ENCODE data around the gene C2CD4D. TPM values are rescaled to one million over a fixed set of nuclear protein-coding genes. Genes with fewer than 3 reads are reported as not detected.

Gene C2CD4D
- total RNA-seq, 1 donor from 2014 or later, result 0.66 TPM

DNA sequence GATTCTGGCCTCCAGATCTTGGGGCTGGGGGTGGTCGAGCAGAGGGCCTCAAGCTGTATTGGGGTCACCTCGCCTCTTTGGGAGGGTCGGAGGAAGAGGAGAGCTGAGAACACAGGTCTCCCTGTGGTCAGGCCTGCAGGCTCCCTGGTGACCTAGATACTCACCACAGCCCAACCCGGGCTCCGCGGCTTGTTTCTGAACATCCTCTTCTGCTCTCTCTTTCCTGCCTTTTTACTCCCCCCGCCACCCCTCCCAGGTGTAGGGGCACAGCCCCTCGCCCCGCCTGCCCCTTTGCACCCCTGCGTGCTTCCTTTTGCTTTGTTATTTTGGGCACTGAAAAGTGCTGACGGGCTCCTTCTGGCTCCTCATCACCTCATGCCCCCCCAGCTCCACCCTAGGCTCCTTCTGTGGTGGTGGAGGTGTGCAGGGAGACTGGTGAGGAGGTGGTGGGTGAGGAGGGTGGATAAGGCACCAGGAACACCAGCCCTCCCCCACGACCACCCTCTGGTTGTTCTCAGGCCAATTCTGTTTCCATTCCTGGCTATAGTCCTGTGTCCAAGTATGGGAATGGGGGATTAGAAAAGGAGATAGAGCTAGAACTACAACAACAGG, 23.8 kb downstream of the C2CD4D start:
- intact Hi-C loops (cut with micrococcal nuclease), result no loop called here

DNA sequence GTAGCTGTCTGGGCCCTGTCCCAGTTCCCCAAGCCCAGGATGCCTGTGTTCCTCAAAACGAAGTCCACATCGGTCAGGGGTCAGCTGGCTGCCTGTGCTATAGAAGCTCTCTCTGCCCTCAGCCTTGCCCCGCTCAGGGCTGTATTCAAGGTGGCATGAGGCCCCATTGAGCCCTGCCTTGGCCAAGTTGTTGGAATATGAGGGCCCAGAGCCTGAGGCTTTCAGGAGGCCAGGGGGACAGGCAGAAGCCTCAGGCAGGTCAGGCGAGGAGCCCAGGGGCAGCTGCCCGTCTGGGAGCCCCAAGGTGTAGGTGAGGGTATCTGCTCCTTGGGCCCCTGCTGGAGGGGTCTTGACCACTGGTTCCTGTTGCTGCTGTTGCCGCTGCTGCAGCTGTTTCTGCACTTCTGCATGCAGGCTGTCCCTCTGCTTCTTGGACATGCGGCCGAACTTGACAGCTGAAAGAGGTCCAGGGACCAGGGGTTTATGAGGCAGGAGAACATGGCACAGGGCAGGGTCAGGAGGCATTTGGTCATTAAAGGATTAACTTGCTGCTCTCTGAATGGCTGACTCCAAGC, 24.6 kb downstream of the C2CD4D start:
- intact Hi-C loops (cut with micrococcal nuclease), result no loop called here

DNA sequence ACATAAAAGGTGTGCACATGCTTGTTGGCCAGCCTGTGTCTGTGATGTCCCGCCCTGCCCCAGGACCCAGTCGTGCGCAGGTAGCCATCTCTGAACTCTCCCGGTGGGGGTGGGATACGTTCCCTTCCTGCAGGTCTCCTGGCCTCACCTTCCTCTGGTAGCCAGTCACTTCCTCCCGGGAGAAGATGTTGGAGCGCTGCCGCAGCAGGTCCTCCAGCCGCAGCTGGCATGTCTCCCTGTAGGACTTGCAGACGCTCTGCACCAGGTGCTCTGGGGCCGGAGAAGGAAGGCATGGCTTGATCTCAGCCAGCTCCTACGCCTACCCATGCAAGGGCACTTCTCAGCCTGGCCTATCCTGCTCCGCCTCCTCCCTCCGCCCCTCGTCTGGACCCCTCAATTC, 25.2 kb downstream of the C2CD4D start:
- intact Hi-C loops (cut with micrococcal nuclease), result no loop called here

DNA sequence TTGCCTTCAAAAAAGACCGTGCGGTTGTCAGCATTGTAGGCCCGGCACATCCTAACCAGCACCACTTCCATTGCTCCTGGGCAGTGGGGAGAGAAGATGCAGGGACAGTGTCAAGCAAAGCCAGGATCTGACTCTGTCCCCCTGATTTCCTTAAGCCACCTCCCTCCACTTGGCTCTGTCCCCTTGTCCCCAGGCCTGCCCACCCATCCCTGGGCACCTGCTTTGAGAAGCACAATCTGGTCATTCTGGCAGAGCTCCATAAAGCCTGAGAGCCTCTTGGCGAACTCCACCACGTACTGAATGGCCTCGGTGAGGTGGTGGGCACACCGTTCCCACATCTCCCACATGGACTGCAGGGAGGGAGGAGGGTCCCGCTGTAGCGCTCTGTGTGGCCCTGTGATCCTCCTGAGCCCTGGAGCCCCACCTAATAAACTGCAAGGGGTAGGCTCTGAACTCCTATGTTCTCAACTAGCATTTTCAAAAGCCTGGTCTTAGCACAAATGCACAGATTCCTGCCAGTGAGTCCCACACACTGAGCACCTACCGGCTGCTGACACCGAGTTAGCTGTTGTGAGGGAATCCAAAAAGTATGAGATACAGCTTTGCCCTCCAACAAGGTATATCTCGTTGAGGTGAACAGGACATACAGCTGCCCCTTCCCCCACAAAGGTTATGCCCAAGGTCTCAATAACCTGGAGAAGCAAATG, 26.2 kb downstream of the C2CD4D start:
- intact Hi-C loops (cut with micrococcal nuclease), result no loop called here

DNA sequence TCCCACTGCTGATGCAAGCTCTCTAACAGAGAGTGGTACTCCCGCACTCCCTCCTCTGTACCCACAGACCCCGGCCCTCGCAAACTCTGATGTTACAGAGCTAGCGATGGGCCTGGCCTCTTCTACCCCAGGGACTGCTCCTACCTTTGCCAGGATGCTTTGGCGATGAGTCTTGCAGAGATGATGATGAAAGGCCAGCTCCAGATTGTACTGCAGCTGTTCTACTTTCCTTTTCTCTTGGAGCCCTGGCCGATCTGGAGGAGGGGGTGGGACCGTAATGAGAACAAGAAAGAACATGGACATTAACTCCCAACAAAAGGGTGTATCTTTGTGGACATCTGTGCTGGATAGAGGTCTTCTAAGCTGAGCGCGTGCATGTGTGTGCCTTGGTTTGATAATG, 28.4 kb downstream of the C2CD4D start:
- intact Hi-C loops (cut with micrococcal nuclease), result no loop called here

DNA sequence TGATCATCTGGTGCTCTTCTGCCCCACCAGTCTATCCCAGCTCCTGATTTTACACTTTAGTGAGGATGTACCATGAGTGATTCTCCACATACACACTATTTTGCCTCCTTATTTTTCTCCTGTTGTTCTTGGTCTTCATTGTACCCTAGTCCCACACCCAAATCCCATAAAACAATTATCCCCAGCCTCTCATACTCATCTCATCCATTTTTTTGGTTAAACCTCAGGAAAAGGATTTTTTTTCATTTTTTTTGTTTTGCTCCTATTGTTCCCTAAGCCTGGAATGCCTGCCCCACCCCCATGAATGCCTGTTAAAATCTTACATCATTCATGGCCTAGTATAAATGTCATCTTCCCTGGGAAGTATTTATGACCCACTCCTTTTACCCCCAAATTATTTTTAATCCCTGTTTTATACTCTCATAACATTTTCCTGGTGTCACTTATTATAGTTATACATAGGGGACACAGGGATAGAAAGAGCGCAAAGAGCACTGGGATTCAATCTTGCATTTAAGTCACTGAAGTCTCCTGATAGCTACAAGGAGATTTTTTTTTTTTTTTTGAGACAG, 29.5 kb downstream of the C2CD4D start:
- intact Hi-C loops (cut with micrococcal nuclease), result no loop called here

DNA sequence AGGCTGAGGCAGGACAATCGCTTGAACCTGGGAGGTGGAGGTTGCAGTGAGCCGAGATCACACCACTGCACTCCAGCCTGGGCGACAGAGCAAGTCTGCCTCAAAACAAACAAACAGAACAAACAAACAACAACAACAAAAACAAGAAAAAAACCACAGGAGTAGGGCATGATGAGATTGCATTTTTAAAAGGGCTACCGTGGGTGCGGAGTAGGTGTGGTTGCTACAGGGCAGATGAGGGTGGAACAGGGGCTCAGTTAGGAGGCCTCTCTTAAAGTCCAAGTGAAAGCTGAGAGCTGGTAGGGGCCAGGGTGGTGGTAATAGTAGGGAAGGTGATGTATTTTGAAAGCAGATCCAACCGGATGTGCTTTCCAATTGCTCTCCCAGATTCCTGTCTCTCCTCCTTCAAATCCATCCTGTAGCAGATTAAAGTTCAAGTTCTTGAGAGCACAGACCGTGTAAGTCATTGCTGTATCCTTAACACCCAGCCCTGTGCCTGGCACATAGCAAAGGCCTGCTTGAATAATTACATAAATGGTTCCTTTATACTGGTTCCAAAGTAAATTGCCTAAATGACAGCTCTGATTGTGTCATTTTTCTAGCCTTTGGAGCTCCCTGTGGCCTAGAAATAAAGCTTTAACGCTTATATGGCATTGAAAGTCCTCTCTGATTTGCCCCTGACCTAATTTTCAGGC, 30.2 kb downstream of the C2CD4D start:
- intact Hi-C loops (cut with micrococcal nuclease), result no loop called here

DNA sequence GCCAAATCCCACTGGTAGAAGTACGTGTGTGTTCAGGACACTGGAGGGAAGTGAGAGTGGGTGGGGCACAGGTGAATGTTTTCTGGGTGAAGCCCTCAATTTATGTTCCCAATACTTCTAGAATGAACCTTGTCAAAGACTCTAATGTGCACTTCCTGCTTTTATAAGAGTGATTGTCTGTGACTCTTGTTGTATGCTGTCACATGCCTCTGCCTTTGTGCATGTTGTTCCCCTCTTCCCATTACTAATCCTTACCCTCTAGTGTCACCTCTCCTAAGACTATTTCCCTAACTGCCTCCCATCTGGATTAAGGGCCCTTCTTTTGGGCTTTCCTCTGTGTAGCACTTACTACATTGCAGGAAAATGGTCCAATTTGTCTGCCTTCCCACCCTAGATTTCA, 31.9 kb downstream of the C2CD4D start:
- intact Hi-C loops (cut with micrococcal nuclease), result no loop called here

DNA sequence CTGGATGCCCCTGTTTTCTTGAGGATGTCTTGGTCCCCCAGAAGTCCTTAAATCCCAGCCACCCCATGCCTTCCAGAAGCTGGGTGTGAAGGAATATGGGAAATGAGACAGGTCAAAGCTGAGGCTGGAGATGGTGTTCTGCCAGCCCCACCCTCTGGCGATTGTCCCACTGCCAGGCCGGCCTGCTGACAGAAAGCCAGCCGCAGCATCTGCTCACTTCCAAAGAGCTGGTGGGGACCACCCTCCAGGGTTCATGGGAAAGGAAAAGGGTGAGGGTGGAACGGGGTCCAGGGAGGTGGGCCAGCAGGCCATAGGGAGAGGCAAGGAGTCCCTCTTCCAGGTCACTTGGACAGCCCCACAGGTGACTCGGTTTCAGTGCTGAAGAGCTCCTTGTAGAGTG, 32.5 kb downstream of the C2CD4D start:
- intact Hi-C loops (cut with micrococcal nuclease), result no loop called here

DNA sequence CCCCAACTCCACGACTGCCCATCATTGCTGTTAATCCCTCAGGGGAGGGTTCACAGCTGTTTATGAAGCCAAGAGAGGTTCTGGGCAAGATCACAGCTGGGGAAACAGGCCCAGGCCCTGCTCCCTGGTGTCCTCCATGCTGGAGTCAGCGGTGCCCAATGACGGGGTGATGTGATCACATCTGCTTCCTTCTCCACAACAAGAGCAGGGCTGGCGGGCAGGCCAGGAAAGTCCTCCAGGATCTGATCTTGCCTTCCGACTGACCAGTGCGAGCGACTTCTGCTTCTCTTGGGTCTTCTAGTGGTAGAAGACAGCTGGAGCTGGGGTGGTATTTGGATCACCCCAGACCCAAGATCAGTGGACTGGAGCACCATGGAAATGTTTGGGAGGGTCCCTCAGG, 33.5 kb downstream of the C2CD4D start:
- intact Hi-C loops (cut with micrococcal nuclease), result no loop called here

DNA sequence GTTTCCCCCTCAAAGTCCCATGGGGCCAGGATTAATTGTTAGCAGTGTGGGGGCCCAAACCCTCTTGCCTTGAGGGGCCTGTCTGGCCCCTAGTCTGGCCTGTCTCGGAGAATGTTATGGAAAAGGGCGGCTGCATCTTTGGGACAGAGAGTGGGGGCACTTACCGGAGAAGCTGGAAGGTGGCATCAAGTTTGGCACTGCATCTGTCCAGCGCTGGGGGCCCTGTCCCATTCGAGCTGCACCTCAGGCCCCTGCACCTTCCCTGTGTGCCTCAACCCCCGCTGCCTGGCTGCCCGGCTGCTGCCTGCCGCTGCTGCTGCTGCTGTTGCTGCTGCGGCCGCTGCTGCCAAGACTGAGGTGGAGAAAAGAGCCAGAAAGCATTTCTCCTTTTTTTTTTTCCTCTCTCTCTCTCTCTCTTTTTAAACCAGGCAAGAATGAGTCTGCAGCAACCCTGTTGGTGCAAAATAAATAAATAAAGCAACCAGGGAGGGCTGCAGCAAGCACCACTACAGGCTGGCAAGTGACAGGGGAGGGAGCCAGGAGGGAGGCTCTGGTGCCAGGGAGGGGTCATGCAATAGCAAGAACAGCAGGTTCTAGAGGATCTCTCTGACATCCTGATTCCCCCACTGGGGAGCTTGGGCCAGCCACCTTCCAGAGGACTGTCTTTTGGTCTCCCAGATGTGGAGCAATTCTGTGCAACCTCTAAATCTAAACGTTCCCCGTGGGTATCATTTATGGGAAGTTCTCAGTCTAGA, 34.4 kb downstream of the C2CD4D start, which contains the start of gene LINGO4:
Gene LINGO4, minus strand, starts transcription at position 354 of the 755 bp plus-strand sequence. CDS start 2,715 bp downstream, outside the sequence.
- intact Hi-C loops (cut with micrococcal nuclease), result no loop called here

DNA sequence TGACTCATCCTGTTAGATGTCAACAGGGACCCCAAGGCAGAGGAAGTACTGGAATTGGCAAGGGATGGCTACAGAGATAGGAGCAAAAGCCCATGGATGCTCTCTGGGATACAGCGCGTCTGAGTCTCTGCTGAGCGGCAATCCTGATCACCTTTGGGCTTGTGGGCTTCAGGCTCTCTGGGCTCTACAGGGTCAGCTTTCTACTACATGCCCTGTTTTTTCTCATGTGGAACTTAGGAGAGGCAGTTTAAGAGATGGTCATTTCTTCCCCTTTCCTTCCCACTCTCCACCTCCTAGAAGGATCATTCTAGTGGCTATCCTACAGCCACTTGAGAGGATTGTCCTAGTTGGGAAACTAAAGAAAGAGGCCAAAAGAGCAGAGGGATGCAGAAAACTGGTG, 35.7 kb downstream of the C2CD4D start:
- intact Hi-C loops (cut with micrococcal nuclease), result no loop called here

DNA sequence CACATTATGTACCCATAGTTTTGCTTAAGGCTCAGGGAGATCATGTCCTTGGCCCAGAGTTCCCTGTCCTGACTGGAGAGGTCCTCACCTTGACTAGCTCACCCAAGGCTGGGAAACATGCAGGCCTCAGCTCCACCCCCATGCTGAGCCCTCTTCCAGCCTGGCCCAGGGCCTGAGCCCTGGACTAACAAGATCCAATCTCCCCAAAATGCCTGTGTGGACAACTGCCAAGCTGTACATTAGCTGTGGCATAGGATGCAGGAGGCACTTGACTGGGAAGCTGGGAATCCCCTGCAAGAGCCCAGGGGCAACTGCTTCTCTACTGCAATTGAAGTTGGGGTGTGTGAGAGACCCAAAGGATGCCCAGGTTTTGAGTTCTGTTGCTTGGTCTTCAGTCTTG, 36.5 kb downstream of the C2CD4D start:
- intact Hi-C loops (cut with micrococcal nuclease), result no loop called here

DNA sequence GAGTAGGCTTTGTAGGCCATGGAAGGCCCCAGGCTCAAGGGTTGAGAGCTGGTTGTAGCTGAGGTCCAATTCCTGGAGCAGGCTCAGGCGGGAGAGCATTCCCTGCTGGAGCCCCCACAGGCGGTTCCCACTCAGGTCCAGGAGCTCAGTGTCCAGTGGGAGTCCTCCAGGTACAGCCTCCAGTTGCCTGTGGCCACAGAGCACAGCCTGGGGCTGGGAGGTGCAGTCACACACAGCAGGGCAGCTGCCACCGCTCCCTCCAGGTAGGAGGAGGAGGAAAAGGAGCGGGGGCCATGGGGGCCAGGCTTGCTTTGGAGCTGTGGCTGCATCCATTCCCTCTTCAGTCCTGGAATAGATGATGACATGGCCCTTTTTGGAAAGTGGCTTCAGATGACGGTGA, 37.2 kb downstream of the C2CD4D start:
- intact Hi-C loops (cut with micrococcal nuclease), result no loop called here

DNA sequence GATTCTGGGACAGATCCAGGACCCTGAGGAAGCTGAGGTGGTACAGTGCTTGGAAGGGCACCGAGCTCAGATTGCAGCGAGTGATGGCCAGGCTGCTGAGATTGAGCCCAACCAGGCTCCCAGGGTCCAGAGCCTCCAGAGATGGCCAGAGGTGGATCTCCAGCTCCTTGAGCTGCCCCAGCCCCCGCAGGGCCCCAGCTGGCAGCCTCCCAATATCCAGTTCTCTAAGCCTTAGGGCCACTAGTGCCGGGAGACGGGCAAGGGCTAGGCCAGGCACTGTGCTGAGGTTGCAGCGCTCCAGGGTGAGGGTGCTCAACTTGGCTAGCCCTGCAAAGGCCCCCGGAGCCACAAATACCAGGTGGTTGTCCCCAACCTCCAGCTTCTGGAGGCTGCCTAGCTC, 37.8 kb downstream of the C2CD4D start:
- intact Hi-C loops (cut with micrococcal nuclease), result no loop called here

DNA sequence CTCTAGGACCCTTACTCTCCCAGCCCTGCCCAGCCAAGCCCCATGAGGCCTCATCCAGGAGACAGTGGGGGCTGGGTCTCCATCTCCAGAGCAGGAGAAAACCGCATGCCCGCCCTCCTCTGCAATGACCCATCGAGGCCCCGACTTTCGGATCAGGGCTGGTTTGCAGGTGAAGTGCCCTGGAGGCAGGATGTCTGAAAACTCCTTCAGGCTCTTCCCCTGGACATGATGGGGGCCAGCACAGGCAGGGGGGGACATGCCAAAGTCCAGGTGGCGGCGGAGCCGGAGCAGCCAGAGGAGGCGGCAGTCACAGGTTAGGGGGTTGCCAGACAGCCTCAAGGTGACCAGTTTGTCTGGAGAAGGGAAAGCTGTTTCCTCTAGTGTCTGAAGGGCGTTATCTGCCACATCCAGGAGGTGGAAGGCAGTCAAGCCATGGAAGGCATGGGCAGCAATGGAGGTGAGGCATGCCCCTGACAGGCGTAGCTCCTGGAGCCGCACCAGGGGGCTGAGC, 38.3 kb downstream of the C2CD4D start:
- intact Hi-C loops (cut with micrococcal nuclease), result no loop called here

DNA sequence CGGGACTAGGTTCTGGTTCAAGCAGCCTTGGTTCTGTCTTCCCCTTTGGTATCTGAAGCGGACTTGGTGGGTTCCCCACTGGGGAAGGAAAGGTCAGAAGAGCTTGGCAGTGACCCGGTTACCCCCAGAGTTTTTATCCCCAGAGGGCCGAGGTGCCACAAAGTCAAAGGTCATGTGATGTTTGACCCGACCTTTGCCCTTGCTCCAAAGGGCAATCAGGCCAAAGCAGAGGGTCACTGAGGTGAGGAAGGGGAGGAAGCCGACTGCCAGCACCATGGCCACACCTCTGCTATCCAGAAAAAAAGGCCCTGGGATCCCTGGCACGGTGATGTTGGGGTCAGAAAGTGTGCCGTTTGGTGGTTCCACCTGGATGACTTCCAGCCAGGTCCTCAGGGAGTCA, 38.8 kb downstream of the C2CD4D start:
- intact Hi-C loops (cut with micrococcal nuclease), result no loop called here

DNA sequence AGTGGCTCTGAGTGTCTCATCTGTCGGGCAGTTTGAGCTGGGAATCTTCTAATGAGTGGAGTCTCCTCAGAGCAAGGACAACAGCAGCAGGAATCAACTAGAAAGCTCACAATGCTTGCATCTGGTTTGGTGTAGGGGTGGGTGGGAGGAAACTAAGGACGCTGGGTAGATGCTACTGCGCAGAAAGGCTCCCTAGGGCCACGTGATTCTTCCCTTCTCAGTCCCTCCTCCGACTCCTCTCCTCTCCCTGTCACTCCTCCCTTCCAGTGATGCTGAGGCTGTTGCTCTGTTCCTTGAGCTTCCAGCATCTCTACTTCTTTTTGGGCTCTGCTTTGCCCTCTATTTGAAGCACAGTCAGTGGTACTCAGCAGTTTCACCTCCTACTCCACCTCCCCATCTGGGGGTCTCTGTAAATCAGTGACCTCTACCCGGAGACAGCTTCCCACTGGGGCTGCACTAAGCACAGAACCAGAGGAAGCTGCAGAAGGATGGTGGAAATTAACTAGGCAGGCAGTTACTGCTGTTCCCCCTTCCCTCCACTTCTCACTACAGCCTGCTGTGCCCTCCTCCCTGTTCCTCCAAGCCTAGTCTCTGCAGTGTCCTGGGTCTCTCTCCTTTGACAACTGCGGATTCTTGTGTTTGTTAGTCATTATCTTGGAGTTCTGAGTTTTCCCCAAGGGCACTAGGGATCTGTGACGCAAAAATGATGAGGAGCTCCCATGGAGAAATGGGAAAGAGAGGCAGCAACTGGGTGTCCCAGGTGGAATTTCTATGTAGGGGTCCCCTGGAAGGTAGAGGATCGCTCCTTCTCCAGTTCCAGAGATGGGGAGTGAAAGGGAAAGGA, 40.2 kb downstream of the C2CD4D start:
- intact Hi-C loops (cut with micrococcal nuclease), result no loop called here

DNA sequence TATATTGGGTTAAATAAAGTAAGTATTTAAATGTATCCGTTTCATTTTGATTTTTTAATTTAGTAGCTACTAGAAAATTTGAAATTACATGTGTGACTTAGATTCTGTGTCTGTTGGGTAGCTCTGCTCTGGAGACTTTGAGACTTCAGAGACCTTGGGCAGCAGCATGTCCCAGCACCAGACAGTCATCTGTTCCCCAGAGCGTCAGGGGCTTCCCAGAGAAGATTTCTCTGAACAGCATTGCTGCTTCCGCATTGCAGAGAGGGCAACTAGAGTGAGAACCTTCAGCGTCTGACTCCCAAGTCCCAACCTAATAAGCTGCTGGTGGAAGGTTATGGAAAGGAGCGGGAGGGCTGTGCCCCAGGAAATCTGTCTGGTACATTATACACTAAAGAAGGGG, 41.0 kb downstream of the C2CD4D start:
- intact Hi-C loops (cut with micrococcal nuclease), result no loop called here
